ENCODE results near the gene GRID2.

Gene GRID2

GRCh38 chr4:93502991-93503390 lies 1199.2 kb downstream of the GRID2 start:
- DNase-seq (ENCODE audit: low read depth), result no peak

DNA sequence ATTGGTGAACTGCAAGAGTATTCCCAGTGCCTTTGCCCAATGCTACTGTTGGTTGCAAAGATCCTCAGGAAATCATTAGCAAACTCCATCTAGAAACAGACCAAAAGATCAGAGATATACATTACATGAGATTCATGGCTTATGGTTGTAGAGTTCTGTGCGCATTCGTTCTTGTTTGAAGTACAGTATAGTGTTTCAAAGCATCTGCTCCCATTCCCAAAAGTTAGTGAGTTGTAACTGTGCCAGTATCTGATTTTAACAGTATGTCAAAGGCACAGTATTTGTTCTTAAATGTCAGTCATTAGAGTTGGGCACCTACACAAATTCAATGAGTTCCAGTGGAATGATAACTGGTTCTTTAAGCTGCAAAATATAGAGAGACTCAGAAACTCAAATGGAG lies 1210.1 kb downstream of the GRID2 start:
- no peak for DNase-seq (ENCODE audit: low read depth)

DNA sequence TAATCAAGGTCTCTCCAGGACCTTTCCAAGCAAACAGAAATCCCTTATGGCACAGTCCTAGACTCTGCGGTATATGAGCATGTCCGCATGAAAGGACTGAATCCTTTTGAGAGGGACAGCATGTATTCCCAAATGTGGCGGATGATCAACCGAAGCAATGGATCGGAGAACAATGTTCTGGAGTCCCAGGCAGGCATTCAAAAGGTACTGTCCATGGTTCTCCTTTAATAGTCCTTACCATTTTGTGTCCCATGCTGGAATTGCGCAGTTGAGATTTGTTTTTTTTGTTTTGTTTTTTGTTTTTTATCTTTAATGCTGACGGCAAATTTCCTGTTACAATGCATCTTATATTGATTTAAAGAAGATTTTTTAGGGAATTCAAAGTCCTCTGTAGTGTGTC lies 1211.4 kb downstream of the GRID2 start:
- DNase-seq (ENCODE audit: low read depth), result no peak

GRCh38 chr4:93529692-93530372 lies 1226.1 kb downstream of the GRID2 start:
- DNase-seq (ENCODE audit: low read depth), result no peak

DNA sequence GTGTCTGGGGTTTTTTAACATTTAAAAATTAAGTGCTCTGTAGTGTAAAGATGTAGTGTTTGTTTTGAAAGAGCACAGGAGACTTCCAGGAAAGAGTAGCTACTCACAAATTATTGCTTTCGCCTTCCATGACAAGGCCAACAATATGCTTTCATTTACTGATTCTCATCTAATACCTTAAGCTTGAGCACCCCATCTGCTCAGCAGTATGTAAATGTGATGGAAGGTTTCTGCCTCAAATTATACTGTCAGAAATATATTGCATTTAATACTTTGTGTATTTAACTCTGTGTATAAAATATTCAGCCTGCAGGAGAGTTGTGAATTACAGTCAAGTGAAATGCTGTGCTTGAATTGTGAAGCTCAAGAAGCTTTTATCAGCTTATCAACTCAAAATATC lies 1228.5 kb downstream of the GRID2 start:
- no peak for DNase-seq (ENCODE audit: low read depth)

DNA sequence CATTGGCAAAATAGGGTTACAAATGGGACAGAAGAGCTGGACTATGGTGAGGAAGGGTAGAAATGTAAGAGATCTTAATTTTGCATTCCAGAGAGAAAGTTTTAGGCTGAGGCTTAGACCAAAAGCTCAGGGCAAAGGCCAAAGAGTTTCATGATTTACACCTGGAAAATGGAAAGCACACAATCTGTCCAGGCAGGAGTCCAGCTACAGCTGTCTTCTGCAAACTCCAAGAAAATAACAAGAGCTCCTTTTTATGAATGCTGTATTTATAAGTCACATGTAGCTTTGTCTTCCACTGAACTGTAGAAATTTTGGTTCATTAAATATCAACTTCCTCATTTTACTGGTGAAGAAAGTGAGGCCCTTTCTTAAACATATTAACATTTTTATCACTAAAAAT lies 1236.8 kb downstream of the GRID2 start:
- DNase-seq (ENCODE audit: low read depth), result no peak

- DNase-seq (ENCODE audit: low read depth), result no peak
These were observed 1258.1 kb downstream of the GRID2 start for GRCh38 chr4:93561842-93562241.

DNA sequence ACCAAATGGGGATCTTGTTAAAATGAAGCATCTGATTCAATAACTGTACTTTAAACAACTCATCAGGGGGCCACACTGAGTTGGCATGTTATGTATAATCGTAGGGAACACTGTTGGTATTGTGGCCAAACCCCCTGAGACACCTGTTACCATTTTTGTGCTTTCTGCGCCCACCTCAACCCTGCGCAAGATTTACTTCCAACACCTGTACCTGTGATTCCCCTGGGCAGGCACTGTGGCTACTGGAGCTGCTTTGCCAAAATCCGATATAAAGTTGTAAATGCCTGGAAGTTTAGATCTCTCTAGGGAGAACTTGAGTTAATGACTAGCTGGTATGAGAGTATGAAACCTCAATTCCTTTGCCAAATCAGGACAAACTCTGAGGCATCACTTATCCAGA lies 1265.0 kb downstream of the GRID2 start:
- no peak for DNase-seq (ENCODE audit: low read depth)

GRCh38 chr4:93573285-93573684 lies 1269.5 kb downstream of the GRID2 start:
- DNase-seq (ENCODE audit: low read depth), result no peak

GRCh38 chr4:93578942-93579341 lies 1275.2 kb downstream of the GRID2 start:
- no peak for DNase-seq (ENCODE audit: low read depth)

DNA sequence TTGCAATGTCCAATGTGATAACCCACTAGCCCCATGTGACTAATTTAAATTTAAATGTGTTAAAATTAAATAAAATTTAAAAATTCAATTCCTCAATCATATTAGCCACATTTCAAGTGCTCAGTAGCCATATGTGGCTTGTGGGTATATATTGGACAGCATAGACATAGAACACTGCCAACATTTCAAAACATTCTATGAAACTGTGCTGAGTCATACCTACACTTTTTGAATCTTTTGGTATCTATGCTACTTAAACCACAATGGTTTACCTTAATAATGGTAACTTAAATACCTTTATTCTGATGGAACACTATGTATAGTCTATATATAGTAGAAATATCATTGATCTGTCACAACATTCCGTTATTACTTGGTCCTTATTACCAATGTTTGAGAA lies 1301.4 kb downstream of the GRID2 start:
- DNase-seq (ENCODE audit: low read depth), result no peak

DNA sequence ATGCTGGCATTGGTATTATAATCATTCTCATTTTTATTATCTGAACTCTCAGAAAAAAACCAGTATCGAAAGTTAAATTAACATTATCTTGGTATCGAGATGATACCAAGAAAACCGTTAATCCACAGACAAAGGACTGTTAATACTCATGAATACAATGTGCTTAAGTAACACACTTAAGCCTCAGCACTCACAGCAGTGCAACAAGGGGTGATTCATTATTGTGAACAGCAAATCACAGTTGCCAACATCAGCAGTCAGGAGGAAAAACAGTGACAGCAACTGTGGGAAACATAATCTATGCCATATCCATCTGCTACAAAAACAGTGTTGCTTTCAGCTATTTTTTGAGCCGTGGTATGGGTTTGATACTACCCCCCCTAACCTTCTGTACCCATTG lies 1313.8 kb downstream of the GRID2 start:
- DNase-seq (ENCODE audit: low read depth), result no peak

DNA sequence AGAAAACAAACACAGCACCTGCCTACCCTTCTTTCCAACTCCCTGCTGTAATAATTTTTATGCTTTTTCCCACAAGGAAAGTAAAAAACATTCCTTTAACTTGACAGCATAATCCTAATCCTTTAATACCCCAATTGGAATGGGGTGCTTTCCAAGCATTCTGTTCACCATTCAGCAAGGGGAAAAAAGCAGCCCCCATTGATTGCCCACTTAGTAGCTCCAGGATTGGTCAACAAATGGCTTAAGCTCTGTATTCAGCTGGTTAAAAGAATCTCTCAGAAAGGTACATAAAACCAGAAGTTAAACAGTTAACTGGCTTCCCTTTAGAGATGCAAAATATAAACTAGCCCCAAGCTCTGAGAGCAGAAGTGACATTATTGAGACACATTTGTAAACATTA lies 1330.0 kb downstream of the GRID2 start:
- no peak for DNase-seq (ENCODE audit: low read depth)

- DNase-seq (ENCODE audit: low read depth), result no peak
These were observed 1332.2 kb downstream of the GRID2 start for GRCh38 chr4:93635943-93636342.

DNA sequence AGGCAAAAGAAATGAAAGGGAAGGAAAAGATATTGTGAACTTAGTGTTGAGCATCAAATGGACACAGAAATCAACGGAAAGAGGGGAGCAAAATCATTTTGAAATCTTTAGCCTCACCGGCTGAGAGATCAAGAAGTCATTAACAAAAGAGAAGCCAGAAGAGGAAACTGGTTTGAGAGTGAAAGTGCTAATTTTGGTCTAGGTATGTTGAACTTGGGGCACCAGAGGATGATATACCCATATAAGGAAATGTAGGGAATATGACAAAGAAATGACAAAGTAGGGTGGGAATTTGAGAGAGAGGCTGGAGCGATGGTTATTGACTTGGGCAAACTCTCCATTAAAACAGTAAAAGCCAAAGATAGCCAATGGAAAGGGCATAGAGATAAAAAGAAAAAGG lies 1341.4 kb downstream of the GRID2 start:
- DNase-seq (ENCODE audit: low read depth), result no peak

GRCh38 chr4:93646233-93646930 lies 1342.6 kb downstream of the GRID2 start:
- no peak for DNase-seq (ENCODE audit: low read depth)

- no peak for DNase-seq (ENCODE audit: low read depth)
These were observed 1344.5 kb downstream of the GRID2 start for GRCh38 chr4:93648258-93648657.

- no peak for DNase-seq (ENCODE audit: low read depth)
These were observed 1346.1 kb downstream of the GRID2 start for GRCh38 chr4:93649828-93650227.

GRCh38 chr4:93654211-93654610 lies 1350.4 kb downstream of the GRID2 start:
- no peak for DNase-seq (ENCODE audit: low read depth)

DNA sequence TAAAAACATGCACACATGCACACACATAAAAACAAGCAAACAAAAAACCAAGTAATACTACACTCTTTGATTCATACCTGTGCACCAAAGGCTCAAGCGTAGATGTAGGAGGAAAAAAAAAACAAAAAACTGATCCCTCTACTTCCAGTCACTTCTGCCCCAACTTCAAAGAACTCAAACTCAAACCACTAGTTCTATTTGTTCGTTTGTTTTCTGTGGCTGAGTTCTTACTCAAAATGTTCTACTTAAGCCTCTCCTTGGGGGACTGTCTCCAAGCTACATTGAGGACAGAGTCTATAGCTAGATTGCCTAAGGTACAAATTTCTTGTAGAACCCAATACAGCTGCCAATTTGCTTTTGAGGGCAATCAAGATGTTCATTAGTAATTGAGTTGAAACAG lies 1353.8 kb downstream of the GRID2 start:
- no peak for DNase-seq (ENCODE audit: low read depth)

DNA sequence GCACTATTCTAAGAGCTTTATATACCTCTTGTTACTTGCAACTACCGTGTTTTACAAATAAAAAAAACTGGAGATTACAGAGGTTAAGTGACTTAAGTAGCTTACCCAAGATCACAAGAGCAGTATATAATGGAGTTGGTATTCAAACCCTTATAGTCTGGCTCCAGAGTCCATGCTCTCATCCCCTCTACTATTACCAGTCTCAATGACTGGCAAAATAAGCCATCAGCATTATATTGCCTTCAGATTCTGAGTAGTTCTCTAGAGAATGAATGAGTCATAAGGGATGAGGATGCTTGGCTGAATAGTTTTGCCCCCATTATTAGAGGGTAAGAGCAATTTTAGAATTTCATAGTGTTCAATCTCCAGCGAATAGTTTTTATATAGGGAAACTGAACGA lies 1354.7 kb downstream of the GRID2 start:
- DNase-seq (ENCODE audit: low read depth), result no peak

GRCh38 chr4:93659629-93660028 lies 1355.9 kb downstream of the GRID2 start:
- no peak for DNase-seq (ENCODE audit: low read depth)

- DNase-seq (ENCODE audit: low read depth), result no peak
These were observed 1356.3 kb downstream of the GRID2 start for GRCh38 chr4:93660036-93660435.

GRCh38 chr4:93670434-93670833 lies 1366.7 kb downstream of the GRID2 start:
- no peak for DNase-seq (ENCODE audit: low read depth)
